ENCODE results near the gene SHKBP1. TPM values are rescaled to one million over a fixed set of nuclear protein-coding genes. Genes with fewer than 3 reads are reported as not detected.

SHKBP1 gene
- total RNA-seq, 1 experiment from 2014 or later: 43.0 TPM

GRCh38 chr19:40592170-40592569 lies 15.5 kb downstream of the SHKBP1 start:
- Histone ChIP-seq H3F3A (ENCODE audit: low read length, unreplicated experiment) (no peaks in the 10 kb centered on the region), H3K4me3 (ENCODE audit: low read length) (no peak overlapping the region), H2AFZ (ENCODE audit: low read length) (no peak overlapping the region), H3K9me3 (ENCODE audit: low read length) (no peaks in the 10 kb centered on the region), H3K9ac (ENCODE audit: low read length) (no peak overlapping the region), H3K27me3 (ENCODE audit: low read length) (no peaks in the 10 kb centered on the region), H3K36me3 (ENCODE audit: low read depth, low read length) (no peaks in the 10 kb centered on the region), H3K4me1 (ENCODE audit: insufficient read depth, low read length) (peaks cover 4% of the 10 kb centered on the region; the same call in 1 of the 2 replicates), H3K9me2 (replicated peaks; ENCODE audit: low read length) (no peaks in the 10 kb centered on the region), H3K4me2 (ENCODE audit: low read length) (no peak overlapping the region), H3K27ac (ENCODE audit: low read length) (no peak overlapping the region), H3K79me2 (ENCODE audit: low read length) (no peaks in the 10 kb centered on the region), H4K20me1 (ENCODE audit: low read length) (no peaks in the 10 kb centered on the region)
- intact Hi-C loops (cut with micrococcal nuclease): no loop called here
- ChIA-PET CTCF (no interaction called here), POLR2A (ENCODE audit: unreplicated experiment) (no interaction called here)
- DNase-seq: peak; percentile 64
- no TSS peak for BruUV-seq (replicated peaks)
- ATAC-seq: peak; percentile 23
- no peak for TF ChIP-seq EZH2 (IDR thresholded peaks at IDR 0.05; ENCODE audit: low read length, unreplicated experiment)
- TF ChIP-seq, protein P1, sequence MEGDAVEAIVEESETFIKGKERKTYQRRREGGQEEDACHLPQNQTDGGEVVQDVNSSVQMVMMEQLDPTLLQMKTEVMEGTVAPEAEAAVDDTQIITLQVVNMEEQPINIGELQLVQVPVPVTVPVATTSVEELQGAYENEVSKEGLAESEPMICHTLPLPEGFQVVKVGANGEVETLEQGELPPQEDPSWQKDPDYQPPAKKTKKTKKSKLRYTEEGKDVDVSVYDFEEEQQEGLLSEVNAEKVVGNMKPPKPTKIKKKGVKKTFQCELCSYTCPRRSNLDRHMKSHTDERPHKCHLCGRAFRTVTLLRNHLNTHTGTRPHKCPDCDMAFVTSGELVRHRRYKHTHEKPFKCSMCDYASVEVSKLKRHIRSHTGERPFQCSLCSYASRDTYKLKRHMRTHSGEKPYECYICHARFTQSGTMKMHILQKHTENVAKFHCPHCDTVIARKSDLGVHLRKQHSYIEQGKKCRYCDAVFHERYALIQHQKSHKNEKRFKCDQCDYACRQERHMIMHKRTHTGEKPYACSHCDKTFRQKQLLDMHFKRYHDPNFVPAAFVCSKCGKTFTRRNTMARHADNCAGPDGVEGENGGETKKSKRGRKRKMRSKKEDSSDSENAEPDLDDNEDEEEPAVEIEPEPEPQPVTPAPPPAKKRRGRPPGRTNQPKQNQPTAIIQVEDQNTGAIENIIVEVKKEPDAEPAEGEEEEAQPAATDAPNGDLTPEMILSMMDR (conservative IDR thresholded peaks at IDR 0.05; ENCODE audit: low read depth, low read length): no peak
- TF ChIP-seq EZH2phosphoT487 (IDR thresholded peaks at IDR 0.05; ENCODE audit: borderline replicate concordance, low read length): no peak

DNA sequence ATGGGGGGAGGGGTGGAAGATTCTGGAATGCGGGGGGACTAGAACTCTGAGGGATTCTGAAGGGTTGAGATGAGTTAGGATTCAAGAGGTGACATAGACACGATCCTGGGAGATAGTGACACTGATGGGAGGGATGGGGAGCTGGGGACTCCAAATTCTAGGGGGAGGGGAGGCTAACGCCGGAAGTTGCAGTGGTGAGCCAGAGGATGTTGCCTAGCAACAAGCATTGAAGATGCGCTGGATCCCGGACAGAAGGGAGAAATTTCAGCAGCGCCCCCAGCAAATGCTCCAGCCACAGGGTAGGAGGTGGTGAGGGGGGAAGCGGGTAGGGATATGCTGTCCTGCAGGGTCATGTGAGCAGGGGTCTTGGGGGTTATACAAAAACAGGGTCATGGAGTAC lies 17.6 kb downstream of the SHKBP1 start:
- Histone ChIP-seq H3F3A (ENCODE audit: low read length, unreplicated experiment) (no peaks in the 10 kb centered on the region), H3K9ac (ENCODE audit: low read length) (no peak overlapping the region), H4K20me1 (ENCODE audit: low read length) (no peaks in the 10 kb centered on the region), H3K27me3 (ENCODE audit: low read length) (no peaks in the 10 kb centered on the region), H3K4me1 (ENCODE audit: insufficient read depth, low read length) (peaks cover 18% of the 10 kb centered on the region; the same call in 1 of the 2 replicates), H2AFZ (ENCODE audit: low read length) (no peak overlapping the region), H3K79me2 (ENCODE audit: low read length) (no peaks in the 10 kb centered on the region), H3K4me2 (ENCODE audit: low read length) (peak overlapping the region; percentile 68), H3K4me3 (ENCODE audit: low read length) (no peak overlapping the region), H3K9me3 (ENCODE audit: low read length) (no peaks in the 10 kb centered on the region), H3K27ac (ENCODE audit: low read length) (no peak overlapping the region), H3K9me2 (replicated peaks; ENCODE audit: low read length) (no peaks in the 10 kb centered on the region), H3K36me3 (ENCODE audit: low read depth, low read length) (peaks cover 2% of the 10 kb centered on the region; the same call in 1 of the 2 replicates)
- ATAC-seq (no peak), DNase-seq (no peak)
- no TSS peak for BruUV-seq (replicated peaks)
- CTCF ChIA-PET: no interaction called here
- POLR2A ChIA-PET (ENCODE audit: unreplicated experiment): no interaction called here
- intact Hi-C loops (cut with micrococcal nuclease): no loop called here
- TF ChIP-seq EZH2phosphoT487 (IDR thresholded peaks at IDR 0.05; ENCODE audit: borderline replicate concordance, low read length) (no peak), EZH2 (IDR thresholded peaks at IDR 0.05; ENCODE audit: low read length, unreplicated experiment) (no peak)
- TF ChIP-seq, protein P1 (conservative IDR thresholded peaks at IDR 0.05; ENCODE audit: low read depth, low read length): peak; percentile 12; the same call in 1 of the 2 replicates

DNA sequence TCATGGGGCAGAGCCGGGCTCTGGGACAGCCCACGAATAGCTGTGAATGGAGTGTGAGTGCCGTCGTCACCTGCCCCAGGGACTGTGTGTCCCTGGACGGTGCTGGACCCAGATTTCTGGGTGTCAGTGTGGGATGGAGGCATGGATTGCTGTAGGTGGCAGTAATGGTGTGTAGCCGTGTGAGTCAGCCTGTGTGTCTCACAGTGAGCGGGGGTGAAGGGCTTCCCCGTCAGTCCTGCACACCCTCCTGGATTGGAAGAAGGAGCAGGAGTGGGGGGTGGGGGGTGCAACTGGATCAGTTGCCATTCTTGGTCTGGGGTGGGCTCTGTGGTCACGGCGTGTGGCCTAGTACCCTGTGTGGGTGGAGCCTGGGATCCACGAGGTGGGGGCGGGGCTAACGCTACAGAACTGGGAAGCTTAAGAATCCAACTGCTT lies 18.0 kb downstream of the SHKBP1 start:
- no peaks in the 10 kb centered on the region for H3K9me2 ChIP-seq (replicated peaks; ENCODE audit: low read length)
- peak overlapping the region; percentile 17; the same call in 1 of the 2 replicates for H3K4me3 ChIP-seq (ENCODE audit: low read length)
- ChIA-PET POLR2A (ENCODE audit: unreplicated experiment) (no interaction called here), CTCF (no interaction called here)
- no peaks in the 10 kb centered on the region for H4K20me1 ChIP-seq (ENCODE audit: low read length)
- no peak for TF ChIP-seq EZH2phosphoT487 (IDR thresholded peaks at IDR 0.05; ENCODE audit: borderline replicate concordance, low read length)
- H3K9ac ChIP-seq (ENCODE audit: low read length): no peak overlapping the region
- no peaks in the 10 kb centered on the region for H3F3A ChIP-seq (ENCODE audit: low read length, unreplicated experiment)
- H3K9me3 ChIP-seq (ENCODE audit: low read length): no peaks in the 10 kb centered on the region
- H3K4me2 ChIP-seq (ENCODE audit: low read length): peak overlapping the region; percentile 68
- ATAC-seq: peak; percentile 20
- peak; percentile 39 for DNase-seq
- intact Hi-C loops (cut with micrococcal nuclease): no loop called here
- no TSS peak for BruUV-seq (replicated peaks)
- H3K36me3 ChIP-seq (ENCODE audit: low read depth, low read length): peaks cover 2% of the 10 kb centered on the region; the same call in 1 of the 2 replicates
- H3K4me1 ChIP-seq (ENCODE audit: insufficient read depth, low read length): peaks cover 18% of the 10 kb centered on the region; the same call in 1 of the 2 replicates
- H3K27me3 ChIP-seq (ENCODE audit: low read length): no peaks in the 10 kb centered on the region
- no peaks in the 10 kb centered on the region for H3K79me2 ChIP-seq (ENCODE audit: low read length)
- no peak overlapping the region for H3K27ac ChIP-seq (ENCODE audit: low read length)
- no peak overlapping the region for H2AFZ ChIP-seq (ENCODE audit: low read length)

All from PC-3 (cell line).